Prostate gland (tissue), 2 donors: ENCODE data around the gene DPP9.

Experiments used
- CTCF ChIP-seq, 4 experiments: fragments of 200-600 bp in 2 of 4; fragments of 450-650 bp in 2 of 4; sonication (generic) in 2 of 4; IDR thresholded peaks; 1 replicate in 3 of 4; 2 replicates in 1 of 4; pipeline ENCODE4 v1.5.1; 2016 to 2019; ENCODE audit warnings: antibody characterized with exemption in 4 of 4, mild to moderate bottlenecking in 2 of 4, moderate library complexity in 2 of 4
- POLR2A ChIP-seq: fragments of 450-650 bp; IDR thresholded peaks from one replicate; pipeline ENCODE4 v1.6.1; 2016; ENCODE audit warnings: antibody characterized with exemption, mild to moderate bottlenecking
- POLR2AphosphoS5 ChIP-seq: sonication (generic); formaldehyde crosslinking; IDR thresholded peaks from one replicate; pipeline ENCODE4 v1.6.1; 2017; ENCODE audit warnings: antibody characterized with exemption

DNA sequence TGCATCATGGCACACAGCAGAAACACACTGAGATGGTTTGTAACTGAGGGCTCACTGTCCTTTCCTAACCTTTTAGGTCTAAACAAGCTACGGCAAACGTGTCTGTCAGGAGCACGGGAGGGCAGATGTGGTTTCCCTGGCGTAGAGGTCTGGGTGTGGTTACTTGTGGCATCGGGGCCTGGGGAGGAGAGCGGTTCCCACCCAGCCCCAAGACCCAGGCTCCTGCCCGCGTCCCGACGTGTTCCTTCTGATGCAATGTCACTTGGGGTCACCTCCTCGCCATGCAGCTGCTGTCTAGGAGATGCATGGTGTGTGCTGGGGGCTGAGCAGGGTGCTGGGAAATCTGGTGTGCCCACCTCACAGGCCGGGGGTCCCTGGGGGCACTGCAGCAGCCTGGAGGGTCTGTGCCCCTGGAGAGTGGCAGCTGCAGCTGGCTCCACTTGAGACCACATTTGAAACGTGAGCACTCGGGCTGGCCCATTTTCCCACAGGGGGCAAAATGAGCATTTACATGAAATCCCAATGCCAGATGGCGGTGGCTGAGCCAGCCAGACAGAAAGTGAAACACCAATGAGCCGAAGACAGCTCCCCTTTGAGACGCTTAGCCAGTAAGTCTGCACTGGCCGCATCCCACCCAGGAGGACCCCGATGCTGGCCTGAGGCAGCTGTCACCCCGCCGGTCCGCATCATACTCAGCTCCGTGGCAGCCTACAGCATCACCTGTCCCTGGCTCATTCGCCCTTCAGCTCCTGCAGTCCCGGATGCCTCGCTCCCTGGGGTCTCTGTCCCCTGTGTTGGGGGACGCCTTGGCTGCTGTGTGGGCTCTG lies 31.2 kb downstream of the DPP9 start:
- TF ChIP-seq CTCF (IDR thresholded peaks at IDR 0.05) = no peak
- no peak for TF ChIP-seq POLR2A
- TF ChIP-seq POLR2AphosphoS5 = no peak
